Keratinocyte (primary cell): ENCODE results near the gene B9D2. TPM values are rescaled to one million over a fixed set of nuclear protein-coding genes. Genes with fewer than 3 reads are reported as not detected.

Source experiments
- DNase-seq: peaks from one replicate; pipeline ENCODE4 v3.0.0-alpha.2; 2011; ENCODE audit warnings: low read depth, missing footprints, low spot score
- FAIRE-seq: peaks from 2 replicates; lab custom pipeline; 2011; peaks lifted over from hg19 to GRCh38; lab: Jason Lieb, UNC
- H2AFZ ChIP-seq: 2 replicates; pipeline ENCODE4 v1.6.0; 2012; ENCODE audit warnings: low read length, control low read depth, inconsistent platforms; ENCODE audit not compliant: control insufficient read depth
- H3K27ac ChIP-seq: 2 replicates; pipeline ENCODE4 v1.5.1; 2011; ENCODE audit warnings: low read length; ENCODE audit not compliant: control insufficient read depth, insufficient read depth
- H3K27me3 ChIP-seq: 3 replicates; pipeline ENCODE4 v1.6.0; 2011; ENCODE audit warnings: low read length; ENCODE audit not compliant: control insufficient read depth, insufficient read depth; ENCODE audit errors: extremely low read depth
- H3K36me3 ChIP-seq, 2 experiments: 2 replicates in 1 of 2; 3 replicates in 1 of 2; pipeline ENCODE4 v1.5.1; 2011; ENCODE audit warnings: low read length in 2 of 2, mild to moderate bottlenecking in 1 of 2; ENCODE audit not compliant: control insufficient read depth in 2 of 2, insufficient read depth in 2 of 2; ENCODE audit errors: extremely low read depth in 1 of 2
- H3K4me1 ChIP-seq: 3 replicates; pipeline ENCODE4 v1.5.1; 2011; ENCODE audit warnings: low read length; ENCODE audit not compliant: control insufficient read depth, insufficient read depth; ENCODE audit errors: extremely low read depth
- H3K4me2 ChIP-seq: 3 replicates; pipeline ENCODE4 v1.6.0; 2011; ENCODE audit warnings: low read depth, low read length; ENCODE audit not compliant: control insufficient read depth, insufficient read depth; ENCODE audit errors: extremely low read depth
- H3K4me3 ChIP-seq, 3 experiments: fragments of 200-600 bp in 1 of 3; sonication (generic) in 1 of 3; 2 replicates in 2 of 3; 3 replicates in 1 of 3; pipeline ENCODE4 v1.5.1; 2011 to 2016; ENCODE audit warnings: low read length in 3 of 3, mild to moderate bottlenecking in 3 of 3, control low read depth in 2 of 3, inconsistent platforms in 1 of 3, low read depth in 1 of 3, mixed read lengths in 1 of 3, mixed run types in 1 of 3, moderate library complexity in 1 of 3; ENCODE audit not compliant: control insufficient read depth in 2 of 3, insufficient read depth in 2 of 3; ENCODE audit errors: extremely low read depth in 1 of 3
- H3K79me2 ChIP-seq: 2 replicates; pipeline ENCODE4 v1.6.0; 2012; ENCODE audit warnings: low read length; ENCODE audit not compliant: control insufficient read depth, insufficient read depth
- H3K9ac ChIP-seq: 3 replicates; pipeline ENCODE4 v1.6.0; 2011; ENCODE audit warnings: low read length; ENCODE audit not compliant: control insufficient read depth, insufficient read depth; ENCODE audit errors: extremely low read depth
- H3K9me1 ChIP-seq: 3 replicates; pipeline ENCODE4 v1.6.0; 2011; ENCODE audit warnings: low read length; ENCODE audit not compliant: control insufficient read depth, insufficient read depth; ENCODE audit errors: extremely low read depth
- H3K9me3 ChIP-seq: 2 replicates; pipeline ENCODE4 v1.5.1; 2012; ENCODE audit warnings: low read depth, low read length; ENCODE audit not compliant: control insufficient read depth
- H4K20me1 ChIP-seq: 3 replicates; pipeline ENCODE4 v1.6.0; 2011; ENCODE audit warnings: low read length; ENCODE audit not compliant: control insufficient read depth, insufficient read depth; ENCODE audit errors: extremely low read depth
- CTCF ChIP-seq, 3 experiments: IDR thresholded peaks in 1 of 3; conservative IDR thresholded peaks in 1 of 3; optimal IDR thresholded peaks in 1 of 3; 2 replicates in 2 of 3; 3 replicates in 1 of 3; pipeline versions ENCODE3 to v1.5.1; 2011; ENCODE audit warnings: low read length in 3 of 3, mild to moderate bottlenecking in 3 of 3, moderate library complexity in 2 of 3, control low read depth in 1 of 3, inconsistent platforms in 1 of 3; ENCODE audit not compliant: insufficient read depth in 2 of 3; ENCODE audit errors: extremely low read depth in 1 of 3
- EZH2 ChIP-seq: IDR thresholded peaks from one replicate; pipeline ENCODE4 v1.6.1; 2012; ENCODE audit warnings: inconsistent platforms, mild to moderate bottlenecking, low read length, moderate library complexity
- dilution Hi-C: fragments of 300-500 bp; cut with MboI; formaldehyde crosslinking; loops from one replicate; pipeline ENCODE4 v1.7.0; 2020; ENCODE audit warnings: low sequenced_read_pairs; ENCODE audit not compliant: extremely low pct_ligation_motif_present
- polyA plus RNA-seq, 5 experiments: library from polyadenylated mRNA; depleted of rRNA in 3 of 5; stranded (reverse) in 3 of 5; stranded (forward) in 1 of 5; unstranded in 1 of 5; fragments of >200 nt; gene quantifications; 1 replicate in 1 of 5; 2 replicates in 3 of 5; 3 replicates in 1 of 5; pipeline versions ENCODE4 v1.2.1 to v1.2.3, GENCODE V29; 2011 to 2012; ENCODE audit warnings: missing spikeins in 2 of 5, low read depth in 1 of 5, low replicate concordance in 1 of 5

B9D2 gene
- polyA plus RNA-seq, 1 donor (not counting 4 experiments of a cell fraction or from before 2014, with no cell fraction given): 2.8 TPM

GRCh38 chr19:41311613-41312012 is 52.3 kb downstream of the B9D2 start:
- no peak overlapping the region for H2AFZ ChIP-seq
- no peaks in the 10 kb centered on the region for H4K20me1 ChIP-seq
- dilution Hi-C loops: no loop called here
- no peaks in the 10 kb centered on the region for H3K9me3 ChIP-seq
- DNase-seq (no peak), FAIRE-seq (no peak)
- no peak overlapping the region for H3K27ac ChIP-seq
- no peaks in the 10 kb centered on the region for H3K27me3 ChIP-seq
- TF ChIP-seq EZH2: no peak
- no peak for TF ChIP-seq CTCF (optimal IDR thresholded peaks at IDR 0.05 in 1 of 3, IDR thresholded peaks at IDR 0.05 in 1 of 3, conservative IDR thresholded peaks at IDR 0.05 in 1 of 3; ENCODE audit: extremely low read depth in 1 of 3, insufficient read depth in 2 of 3, low read length in 3 of 3)
- H3K4me1 ChIP-seq: peaks cover 24% of the 10 kb centered on the region
- H3K9ac ChIP-seq: peak overlapping the region; percentile 95
- no peaks in the 10 kb centered on the region for H3K9me1 ChIP-seq
- peaks cover 30% of the 10 kb centered on the region for H3K79me2 ChIP-seq
- peaks cover 18% of the 10 kb centered on the region in 2 experiments for H3K36me3 ChIP-seq
- H3K4me3 ChIP-seq: peak overlapping the region in 1 of 3 experiments; percentile 89
- H3K4me2 ChIP-seq: peak overlapping the region; percentile 99

GRCh38 chr19:41311072-41311471 is 52.9 kb downstream of the B9D2 start:
- Histone ChIP-seq H4K20me1 (no peaks in the 10 kb centered on the region), H3K27ac (peak overlapping the region; percentile 97), H3K4me3 (peak overlapping the region; percentile 79 to 95 (median 89)), H3K9me1 (no peaks in the 10 kb centered on the region), H3K9ac (peak overlapping the region; percentile 95), H3K36me3 (peaks cover 17 to 18% of the 10 kb centered on the region in 2 experiments), H3K4me1 (peaks cover 24% of the 10 kb centered on the region), H3K79me2 (peaks cover 30% of the 10 kb centered on the region), H3K4me2 (peak overlapping the region; percentile 99), H2AFZ (no peak overlapping the region), H3K27me3 (no peaks in the 10 kb centered on the region), H3K9me3 (no peaks in the 10 kb centered on the region)
- FAIRE-seq (no peak), DNase-seq (no peak)
- no peak for TF ChIP-seq EZH2
- TF ChIP-seq CTCF (optimal IDR thresholded peaks at IDR 0.05 in 1 of 3, IDR thresholded peaks at IDR 0.05 in 1 of 3, conservative IDR thresholded peaks at IDR 0.05 in 1 of 3; ENCODE audit: extremely low read depth in 1 of 3, insufficient read depth in 2 of 3, low read length in 3 of 3): no peak
- dilution Hi-C loops: no loop called here
